ENCODE results near the gene SLC38A8. TPM values are rescaled to one million over a fixed set of nuclear protein-coding genes. Genes with fewer than 3 reads are reported as not detected.

SLC38A8 gene
- total RNA-seq, 2 experiments from 2014 or later: not detected

GRCh38 chr16:84048871-84049270, 6.3 kb upstream of the SLC38A8 start:
- H3K9me3 ChIP-seq (ENCODE audit: control insufficient read depth in 1 of 2, insufficient read depth in 1 of 2, low read length in 2 of 2): no peaks in the 10 kb centered on the region
- no peak overlapping the region for H3K4me3 ChIP-seq (ENCODE audit: low read length)
- Mint-ChIP-seq H3K36me3 (ENCODE audit: low read depth) (peaks cover 39% of the 10 kb centered on the region), H3K27ac (no peak overlapping the region), H3K9me3 (no peaks in the 10 kb centered on the region), H3K4me3 (no peak overlapping the region), H3K4me1 (ENCODE audit: low read depth) (no peaks in the 10 kb centered on the region), H3K27me3 (peaks cover 5% of the 10 kb centered on the region)
- H3K4me1 ChIP-seq (ENCODE audit: insufficient read depth, low read length): no peaks in the 10 kb centered on the region
- ATAC-seq (ENCODE audit: poor library complexity): no peak
- ChIA-PET POLR2A (no interaction called here), CTCF (no interaction called here)
- TF ChIP-seq, protein P1, sequence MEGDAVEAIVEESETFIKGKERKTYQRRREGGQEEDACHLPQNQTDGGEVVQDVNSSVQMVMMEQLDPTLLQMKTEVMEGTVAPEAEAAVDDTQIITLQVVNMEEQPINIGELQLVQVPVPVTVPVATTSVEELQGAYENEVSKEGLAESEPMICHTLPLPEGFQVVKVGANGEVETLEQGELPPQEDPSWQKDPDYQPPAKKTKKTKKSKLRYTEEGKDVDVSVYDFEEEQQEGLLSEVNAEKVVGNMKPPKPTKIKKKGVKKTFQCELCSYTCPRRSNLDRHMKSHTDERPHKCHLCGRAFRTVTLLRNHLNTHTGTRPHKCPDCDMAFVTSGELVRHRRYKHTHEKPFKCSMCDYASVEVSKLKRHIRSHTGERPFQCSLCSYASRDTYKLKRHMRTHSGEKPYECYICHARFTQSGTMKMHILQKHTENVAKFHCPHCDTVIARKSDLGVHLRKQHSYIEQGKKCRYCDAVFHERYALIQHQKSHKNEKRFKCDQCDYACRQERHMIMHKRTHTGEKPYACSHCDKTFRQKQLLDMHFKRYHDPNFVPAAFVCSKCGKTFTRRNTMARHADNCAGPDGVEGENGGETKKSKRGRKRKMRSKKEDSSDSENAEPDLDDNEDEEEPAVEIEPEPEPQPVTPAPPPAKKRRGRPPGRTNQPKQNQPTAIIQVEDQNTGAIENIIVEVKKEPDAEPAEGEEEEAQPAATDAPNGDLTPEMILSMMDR (IDR thresholded peaks at IDR 0.05): no peak
- intact Hi-C loops (cut with DNase I, micrococcal nuclease): no loop called here
- H3K36me3 ChIP-seq (ENCODE audit: insufficient read depth, low read length): peaks cover 34% of the 10 kb centered on the region
- peaks cover 3 to 5% of the 10 kb centered on the region in 2 experiments for H3K27me3 ChIP-seq (ENCODE audit: control insufficient read depth in 1 of 2, insufficient read depth in 2 of 2, low read length in 2 of 2)
- H3K27ac ChIP-seq (ENCODE audit: low read depth in 1 of 2, low read length in 2 of 2): no peak overlapping the region
- DNase-seq: no peak

DNA sequence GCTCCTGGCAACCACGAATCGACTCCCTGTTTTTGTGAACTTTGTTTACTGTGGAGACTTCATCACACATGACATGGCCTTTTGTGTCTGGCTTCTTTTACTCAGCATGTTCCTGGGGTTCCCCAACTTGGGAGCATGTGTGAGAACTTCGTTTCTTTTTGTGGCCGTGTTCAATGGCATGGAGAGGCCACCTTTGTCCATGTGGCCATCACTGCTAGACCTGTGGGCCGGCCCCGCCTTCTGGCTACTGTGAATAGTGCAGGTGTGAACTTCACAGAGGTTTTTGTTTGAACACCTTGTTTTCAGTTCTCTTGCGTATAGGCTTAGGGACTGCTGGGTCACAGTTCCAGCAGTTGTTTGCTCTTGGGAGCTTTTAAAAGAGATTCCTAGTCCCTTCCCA, 5.7 kb upstream of the SLC38A8 start:
- POLR2A ChIA-PET: no interaction called here

DNA sequence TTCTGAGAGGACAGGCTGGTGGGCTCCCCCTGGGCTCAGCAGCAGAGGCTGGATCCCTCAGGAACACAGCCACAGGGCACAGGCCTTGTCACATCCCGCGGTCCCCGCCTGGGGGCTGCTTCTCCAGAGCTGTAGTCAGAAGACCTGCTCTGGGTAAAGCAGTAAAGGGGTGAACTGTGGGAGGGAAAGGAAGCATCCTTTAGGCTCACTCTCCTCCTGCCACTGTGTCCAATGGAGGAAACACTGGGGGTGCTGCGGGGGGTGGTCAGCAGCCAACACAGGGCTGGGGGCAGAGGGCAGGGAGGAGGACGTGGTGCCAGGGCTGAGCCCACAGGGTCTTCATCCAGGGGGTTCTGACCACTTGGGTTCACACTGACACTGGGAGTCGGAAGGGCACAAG, 5.0 kb upstream of the SLC38A8 start:
- Mint-ChIP-seq H3K4me3 (no peak overlapping the region), H3K4me1 (ENCODE audit: low read depth) (no peaks in the 10 kb centered on the region), H3K9me3 (no peaks in the 10 kb centered on the region), H3K27me3 (peaks cover 9% of the 10 kb centered on the region), H3K36me3 (ENCODE audit: low read depth) (peaks cover 27% of the 10 kb centered on the region), H3K27ac (no peak overlapping the region)
- ChIA-PET POLR2A (no interaction called here), CTCF (no interaction called here)
- no peaks in the 10 kb centered on the region for H3K9me3 ChIP-seq (ENCODE audit: control insufficient read depth in 1 of 2, insufficient read depth in 1 of 2, low read length in 2 of 2)
- H3K27ac ChIP-seq (ENCODE audit: low read depth in 1 of 2, low read length in 2 of 2): no peak overlapping the region
- DNase-seq (no peak), ATAC-seq (ENCODE audit: poor library complexity) (no peak)
- peaks cover 5 to 6% of the 10 kb centered on the region in 2 experiments for H3K27me3 ChIP-seq (ENCODE audit: control insufficient read depth in 1 of 2, insufficient read depth in 2 of 2, low read length in 2 of 2)
- H3K36me3 ChIP-seq (ENCODE audit: insufficient read depth, low read length): peaks cover 27% of the 10 kb centered on the region
- H3K4me1 ChIP-seq (ENCODE audit: insufficient read depth, low read length): no peaks in the 10 kb centered on the region
- no peak overlapping the region for H3K4me3 ChIP-seq (ENCODE audit: low read length)
- intact Hi-C loops (cut with DNase I, micrococcal nuclease): no loop called here
- TF ChIP-seq, protein P1 (IDR thresholded peaks at IDR 0.05): no peak

More for the DNA sequence above, 5.7 kb upstream of the SLC38A8 start:
- H3K4me1 Mint-ChIP-seq (ENCODE audit: low read depth): no peaks in the 10 kb centered on the region
- TF ChIP-seq, protein P1 (IDR thresholded peaks at IDR 0.05): no peak
- Histone ChIP-seq H3K27ac (ENCODE audit: low read depth in 1 of 2, low read length in 2 of 2) (no peak overlapping the region), H3K4me3 (ENCODE audit: low read length) (no peak overlapping the region), H3K27me3 (ENCODE audit: control insufficient read depth in 1 of 2, insufficient read depth in 2 of 2, low read length in 2 of 2) (peaks cover 5 to 6% of the 10 kb centered on the region in 2 experiments), H3K9me3 (ENCODE audit: control insufficient read depth in 1 of 2, insufficient read depth in 1 of 2, low read length in 2 of 2) (no peaks in the 10 kb centered on the region), H3K36me3 (ENCODE audit: insufficient read depth, low read length) (peaks cover 30% of the 10 kb centered on the region), H3K4me1 (ENCODE audit: insufficient read depth, low read length) (no peaks in the 10 kb centered on the region)
- H3K27ac Mint-ChIP-seq: no peak overlapping the region
- intact Hi-C loops (cut with DNase I, micrococcal nuclease): no loop called here
- CTCF ChIA-PET: no interaction called here
- peaks cover 33% of the 10 kb centered on the region for H3K36me3 Mint-ChIP-seq (ENCODE audit: low read depth)
- no peak for DNase-seq
- no peaks in the 10 kb centered on the region for H3K9me3 Mint-ChIP-seq
- H3K27me3 Mint-ChIP-seq: peaks cover 9% of the 10 kb centered on the region
- no peak overlapping the region for H3K4me3 Mint-ChIP-seq
- no peak for ATAC-seq (ENCODE audit: poor library complexity)

All from CD4-positive, alpha-beta T cell (primary cell).